Rectal smooth muscle tissue (tissue), 1 donor: ENCODE measurements around the gene SELENOI.

Experiments
- H3K27ac ChIP-seq: one replicate; pipeline ENCODE4 v1.7.0; 2013; ENCODE audit warnings: low read depth, low read length, inconsistent platforms
- H3K27me3 ChIP-seq: one replicate; pipeline ENCODE4 v1.7.0; 2013; ENCODE audit warnings: low read length; ENCODE audit not compliant: control insufficient read depth, insufficient read depth
- H3K36me3 ChIP-seq: one replicate; pipeline ENCODE4 v1.7.0; 2013; ENCODE audit warnings: low read length; ENCODE audit not compliant: control insufficient read depth, insufficient read depth
- H3K4me1 ChIP-seq: one replicate; pipeline ENCODE4 v1.7.0; 2013; ENCODE audit warnings: low read length; ENCODE audit not compliant: control insufficient read depth, insufficient read depth
- H3K4me3 ChIP-seq: one replicate; pipeline ENCODE4 v1.7.0; 2013; ENCODE audit warnings: low read length
- H3K9ac ChIP-seq: one replicate; pipeline ENCODE4 v1.7.0; 2013; ENCODE audit warnings: low read length

The SELENOI gene

DNA sequence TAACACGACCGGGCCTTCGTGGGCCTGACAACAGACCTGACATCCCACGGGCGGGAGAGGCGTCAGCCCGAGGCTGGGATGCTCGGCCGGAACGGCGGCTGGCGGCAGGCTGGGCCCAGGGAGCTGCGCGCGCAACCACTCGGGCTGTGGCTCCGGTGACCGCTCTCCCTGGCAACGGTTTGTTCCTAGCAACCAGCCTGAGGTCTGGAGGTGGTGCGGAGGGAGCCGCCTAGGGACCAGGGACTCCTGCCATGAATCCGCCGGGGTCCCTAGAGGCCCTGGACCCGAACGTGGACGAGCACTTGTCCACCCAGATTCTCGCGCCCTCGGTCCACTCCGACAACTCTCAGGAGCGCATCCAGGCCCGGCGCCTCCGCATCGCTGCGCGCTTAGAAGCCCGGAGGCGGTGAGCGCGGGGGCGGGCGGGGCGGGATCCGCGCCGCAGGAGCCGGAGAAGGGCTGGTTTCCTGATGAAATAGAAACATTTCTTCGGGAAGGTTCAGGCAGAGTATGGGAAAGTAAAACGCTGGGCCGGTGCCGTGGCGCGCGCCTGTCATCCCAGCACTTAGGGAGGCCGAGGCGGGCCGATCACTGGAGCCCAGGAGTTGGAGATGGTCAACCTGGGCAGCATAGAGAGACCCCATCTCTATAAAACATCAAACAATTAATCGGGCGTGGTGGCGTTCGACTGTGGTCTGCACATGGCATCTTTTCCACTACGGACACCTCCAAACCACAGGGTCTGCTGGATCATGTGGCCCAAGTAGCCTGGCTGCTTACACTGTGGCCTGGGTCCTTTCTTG lies 56.0 kb downstream of the SELENOI start, which contains the start of gene DRC1:
Gene DRC1 (plus strand): TSS at position 182 of the 803 bp plus-strand sequence. CDS start 70 bp downstream, at position 252.
- no peaks in the 10 kb centered on the region for H3K27me3 ChIP-seq
- H3K4me3 ChIP-seq: peak within 1 kb of the TSS; percentile 36
- no peaks in the 10 kb centered on the region for H3K4me1 ChIP-seq
- no peak within 1 kb of the TSS for H3K27ac ChIP-seq
- H3K9ac ChIP-seq: no peak within 1 kb of the TSS
- no peaks in the 10 kb centered on the region for H3K36me3 ChIP-seq

DNA sequence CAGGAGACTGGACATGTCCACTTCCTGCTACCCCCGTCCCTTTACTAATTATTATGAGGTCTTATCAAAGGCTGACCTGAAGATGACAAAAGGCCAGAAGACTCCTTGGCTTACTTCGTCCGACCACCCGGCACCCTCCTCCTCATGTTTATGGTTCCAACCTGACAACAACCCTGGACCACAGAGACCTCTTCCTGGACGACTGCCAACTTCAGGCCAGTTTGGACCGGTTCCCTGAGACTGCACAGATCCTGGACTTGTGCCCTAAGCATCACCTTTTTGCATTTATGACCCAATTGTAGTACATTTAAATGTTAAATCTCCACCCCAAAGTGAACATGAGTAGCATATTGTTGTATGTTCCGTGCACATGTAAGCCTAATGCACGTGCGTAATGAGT lies 61.6 kb downstream of the SELENOI start:
- H3K36me3 ChIP-seq: no peaks in the 10 kb centered on the region
- no peaks in the 10 kb centered on the region for H3K27me3 ChIP-seq
- H3K4me3 ChIP-seq: no peak overlapping the region
- H3K4me1 ChIP-seq: no peaks in the 10 kb centered on the region
- H3K9ac ChIP-seq: no peak overlapping the region
- H3K27ac ChIP-seq: no peak overlapping the region

GRCh38 chr2:26409785-26410184 lies 63.8 kb downstream of the SELENOI start:
- H3K36me3 ChIP-seq: no peaks in the 10 kb centered on the region
- no peak overlapping the region for H3K27ac ChIP-seq
- H3K4me3 ChIP-seq: no peak overlapping the region
- no peaks in the 10 kb centered on the region for H3K27me3 ChIP-seq
- no peak overlapping the region for H3K9ac ChIP-seq
- no peaks in the 10 kb centered on the region for H3K4me1 ChIP-seq

GRCh38 chr2:26410764-26411243 lies 64.9 kb downstream of the SELENOI start:
- Histone ChIP-seq H3K9ac (no peak overlapping the region), H3K27me3 (no peaks in the 10 kb centered on the region), H3K36me3 (no peaks in the 10 kb centered on the region), H3K4me1 (no peaks in the 10 kb centered on the region), H3K27ac (no peak overlapping the region), H3K4me3 (no peak overlapping the region)

- no peaks in the 10 kb centered on the region for H3K27me3 ChIP-seq
- no peak overlapping the region for H3K4me3 ChIP-seq
- no peak overlapping the region for H3K27ac ChIP-seq
- no peaks in the 10 kb centered on the region for H3K4me1 ChIP-seq
- no peaks in the 10 kb centered on the region for H3K36me3 ChIP-seq
- H3K9ac ChIP-seq: no peak overlapping the region
Measured at GRCh38 chr2:26411419-26411818, 65.5 kb downstream of the SELENOI start.

GRCh38 chr2:26412091-26412673 lies 66.2 kb downstream of the SELENOI start:
- Histone ChIP-seq H3K4me3 (no peak overlapping the region), H3K27ac (no peak overlapping the region), H3K27me3 (no peaks in the 10 kb centered on the region), H3K9ac (no peak overlapping the region), H3K36me3 (no peaks in the 10 kb centered on the region), H3K4me1 (no peaks in the 10 kb centered on the region)

GRCh38 chr2:26414311-26414710 lies 68.4 kb downstream of the SELENOI start:
- Histone ChIP-seq H3K4me1 (no peaks in the 10 kb centered on the region), H3K4me3 (no peak overlapping the region), H3K36me3 (no peaks in the 10 kb centered on the region), H3K9ac (no peak overlapping the region), H3K27ac (no peak overlapping the region), H3K27me3 (no peaks in the 10 kb centered on the region)

DNA sequence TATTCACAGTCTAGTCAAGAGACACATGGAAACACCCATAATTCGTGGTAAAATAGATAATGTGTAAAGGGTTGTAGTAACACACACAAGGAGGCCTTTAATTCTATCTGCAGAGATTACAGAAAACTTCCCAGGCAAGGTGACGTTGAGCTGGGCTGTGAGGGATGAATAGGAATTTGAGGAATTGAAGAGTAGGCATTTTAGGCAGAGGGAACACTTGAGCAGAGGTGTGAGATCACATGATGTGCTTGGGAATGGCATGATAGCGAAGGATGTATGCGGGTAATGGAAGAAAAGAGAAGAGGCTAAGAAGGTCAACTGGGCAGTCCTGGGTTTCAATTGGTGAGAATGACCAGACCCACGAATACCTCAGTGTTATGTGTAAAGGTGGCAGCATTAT lies 76.0 kb downstream of the SELENOI start:
- Histone ChIP-seq H3K4me1 (no peaks in the 10 kb centered on the region), H3K27ac (no peak overlapping the region), H3K36me3 (no peaks in the 10 kb centered on the region), H3K9ac (no peak overlapping the region), H3K27me3 (no peaks in the 10 kb centered on the region), H3K4me3 (no peak overlapping the region)

- Histone ChIP-seq H3K9ac (no peak overlapping the region), H3K4me3 (no peak overlapping the region), H3K4me1 (no peaks in the 10 kb centered on the region), H3K27me3 (no peaks in the 10 kb centered on the region), H3K27ac (no peak overlapping the region), H3K36me3 (no peaks in the 10 kb centered on the region)
Measured at GRCh38 chr2:26422947-26423629, 77.1 kb downstream of the SELENOI start.

GRCh38 chr2:26423750-26424149 lies 77.8 kb downstream of the SELENOI start:
- Histone ChIP-seq H3K36me3 (no peaks in the 10 kb centered on the region), H3K4me1 (no peaks in the 10 kb centered on the region), H3K27ac (no peak overlapping the region), H3K27me3 (no peaks in the 10 kb centered on the region), H3K4me3 (no peak overlapping the region), H3K9ac (no peak overlapping the region)

GRCh38 chr2:26424221-26424620 lies 78.3 kb downstream of the SELENOI start:
- no peaks in the 10 kb centered on the region for H3K27me3 ChIP-seq
- H3K9ac ChIP-seq: no peak overlapping the region
- no peak overlapping the region for H3K27ac ChIP-seq
- H3K4me3 ChIP-seq: no peak overlapping the region
- no peaks in the 10 kb centered on the region for H3K4me1 ChIP-seq
- H3K36me3 ChIP-seq: no peaks in the 10 kb centered on the region

- Histone ChIP-seq H3K9ac (no peak overlapping the region), H3K27ac (no peak overlapping the region), H3K4me1 (no peaks in the 10 kb centered on the region), H3K36me3 (no peaks in the 10 kb centered on the region), H3K4me3 (no peak overlapping the region), H3K27me3 (no peaks in the 10 kb centered on the region)
Measured at GRCh38 chr2:26428846-26429245, 82.9 kb downstream of the SELENOI start.
